ENCODE data around the gene KHDC4.

DNA sequence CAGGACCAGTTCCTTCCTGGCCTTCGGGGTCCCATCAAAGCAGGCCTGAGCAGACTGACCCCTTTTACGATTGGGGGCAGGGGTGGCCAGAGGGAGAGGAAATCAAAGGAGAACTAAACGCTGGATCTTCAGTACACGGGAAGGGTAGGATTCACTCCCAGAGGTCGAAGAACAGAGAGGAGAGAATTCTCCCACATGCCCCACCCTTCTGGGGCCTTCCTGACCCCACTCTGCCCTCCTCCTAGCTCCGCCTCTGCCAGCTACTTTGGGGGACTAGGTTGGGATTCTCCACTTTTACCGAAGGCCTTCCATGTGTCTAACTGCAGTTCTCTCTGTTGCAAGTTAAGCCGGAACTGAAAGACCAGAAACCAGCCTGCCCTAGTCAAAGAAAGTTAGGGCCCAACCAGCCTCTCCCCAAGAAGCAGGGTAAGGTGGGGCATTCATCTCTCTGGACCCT, 44.8 kb upstream of the KHDC4 start:
- TF ChIP-seq CEBPB (IDR thresholded peaks at IDR 0.05; ENCODE audit: low read depth, low read length), result no peak
- TF ChIP-seq, protein P1, sequence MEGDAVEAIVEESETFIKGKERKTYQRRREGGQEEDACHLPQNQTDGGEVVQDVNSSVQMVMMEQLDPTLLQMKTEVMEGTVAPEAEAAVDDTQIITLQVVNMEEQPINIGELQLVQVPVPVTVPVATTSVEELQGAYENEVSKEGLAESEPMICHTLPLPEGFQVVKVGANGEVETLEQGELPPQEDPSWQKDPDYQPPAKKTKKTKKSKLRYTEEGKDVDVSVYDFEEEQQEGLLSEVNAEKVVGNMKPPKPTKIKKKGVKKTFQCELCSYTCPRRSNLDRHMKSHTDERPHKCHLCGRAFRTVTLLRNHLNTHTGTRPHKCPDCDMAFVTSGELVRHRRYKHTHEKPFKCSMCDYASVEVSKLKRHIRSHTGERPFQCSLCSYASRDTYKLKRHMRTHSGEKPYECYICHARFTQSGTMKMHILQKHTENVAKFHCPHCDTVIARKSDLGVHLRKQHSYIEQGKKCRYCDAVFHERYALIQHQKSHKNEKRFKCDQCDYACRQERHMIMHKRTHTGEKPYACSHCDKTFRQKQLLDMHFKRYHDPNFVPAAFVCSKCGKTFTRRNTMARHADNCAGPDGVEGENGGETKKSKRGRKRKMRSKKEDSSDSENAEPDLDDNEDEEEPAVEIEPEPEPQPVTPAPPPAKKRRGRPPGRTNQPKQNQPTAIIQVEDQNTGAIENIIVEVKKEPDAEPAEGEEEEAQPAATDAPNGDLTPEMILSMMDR (conservative IDR thresholded peaks at IDR 0.05; ENCODE audit: low read depth, low read length), result no peak
- no peak for TF ChIP-seq MXI1 (IDR thresholded peaks at IDR 0.05; ENCODE audit: borderline replicate concordance, low read depth, low read length)
- no peak for TF ChIP-seq BHLHE40 (IDR thresholded peaks at IDR 0.05; ENCODE audit: low read depth, low read length)
- TF ChIP-seq RCOR1 (IDR thresholded peaks at IDR 0.05; ENCODE audit: insufficient replicate concordance, low read length), result no peak
- TF ChIP-seq MAZ (IDR thresholded peaks at IDR 0.05; ENCODE audit: borderline replicate concordance, low read depth, low read length), result no peak
- no peak for TF ChIP-seq RAD21 (IDR thresholded peaks at IDR 0.05; ENCODE audit: low read length)
- TF ChIP-seq CHD1 (IDR thresholded peaks at IDR 0.05; ENCODE audit: low read depth, low read length), result no peak
- no peak for TF ChIP-seq RFX5 (IDR thresholded peaks at IDR 0.05; ENCODE audit: low read depth, low read length)

Measured in IMR-90 (cell line).